Activated CD4-positive, alpha-beta T cell treated with anti-CD3 and anti-CD28 coated beads for 24 hours (primary cell): ENCODE results near the gene ACR.
"Not testable (repeated sequence)": the region's sequence is repeated elsewhere in the genome, so short reads cannot be mapped to it uniquely, and the experiment has no call there.

Source experiments
- DNase-seq, 2 donors: peaks; one replicate each; pipeline ENCODE4 v3.0.0-alpha.2; 2020; ENCODE audit warnings: low read depth in 2 of 2

The ACR gene

GRCh38 chr22:50780244-50780643 is 42.2 kb downstream of the ACR start:
- DNase-seq = not testable (repeated sequence)

- DNase-seq = not testable (repeated sequence)
These were observed 44.2 kb downstream of the ACR start for GRCh38 chr22:50782253-50782652.

GRCh38 chr22:50783033-50783879 is 45.3 kb downstream of the ACR start, which contains the start of gene RABL2B:
RABL2B (minus strand) TSS chr22:50783636; CDS start chr22:50782294, 1,342 bp downstream.
- peak; percentile 78 to 79 for DNase-seq

- not testable (repeated sequence) for DNase-seq
These were observed 45.9 kb downstream of the ACR start for GRCh38 chr22:50783880-50784276.

GRCh38 chr22:50785289-50785688 is 47.3 kb downstream of the ACR start:
- not testable (repeated sequence) for DNase-seq

- not testable (repeated sequence) for DNase-seq
These were observed 48.9 kb downstream of the ACR start for GRCh38 chr22:50786936-50787335.
